ENCODE results near the gene RCVRN.

Gene RCVRN

GRCh38 chr17:9854255-9854654 is 50.8 kb downstream of the RCVRN start:
- Histone ChIP-seq H3K27ac (ENCODE audit: low read length) (no peak overlapping the region), H3K4me1 (ENCODE audit: insufficient read depth, low read length) (no peaks in the 10 kb centered on the region), H4K20me1 (ENCODE audit: insufficient read depth, low read length) (no peaks in the 10 kb centered on the region), H3K79me2 (ENCODE audit: insufficient read depth, low read length) (no peaks in the 10 kb centered on the region), H3K27me3 (ENCODE audit: insufficient read depth, low read length, poor library complexity) (peaks cover 2% of the 10 kb centered on the region), H2AFZ (ENCODE audit: low read depth, low read length) (no peak overlapping the region), H3K9me3 (ENCODE audit: insufficient read depth, low read length, severe bottlenecking) (peaks cover 4% of the 10 kb centered on the region), H3K4me3 (ENCODE audit: low read depth in 1 of 2, low read length in 2 of 2) (no peak overlapping the region), H3K36me3 (ENCODE audit: insufficient read depth, low read length) (no peaks in the 10 kb centered on the region), H3K4me2 (ENCODE audit: insufficient read depth, low read length) (no peak overlapping the region), H3K9ac (ENCODE audit: low read depth, low read length) (no peak overlapping the region)
- ATAC-seq (ENCODE audit: insufficient read depth, low read depth) (no peak), DNase-seq (no peak)
- TF ChIP-seq EZH2 (IDR thresholded peaks at IDR 0.05; ENCODE audit: borderline replicate concordance, low read depth, low read length, severe bottlenecking) (no peak), CTCF (IDR thresholded peaks at IDR 0.05; ENCODE audit: borderline replicate concordance, extremely low read depth, low read length, poor library complexity, severe bottlenecking) (no peak)

- Histone ChIP-seq H2AFZ (ENCODE audit: low read depth, low read length) (no peak overlapping the region), H3K4me1 (ENCODE audit: insufficient read depth, low read length) (no peaks in the 10 kb centered on the region), H3K27ac (ENCODE audit: low read length) (no peak overlapping the region), H3K4me2 (ENCODE audit: insufficient read depth, low read length) (no peak overlapping the region), H3K79me2 (ENCODE audit: insufficient read depth, low read length) (no peaks in the 10 kb centered on the region), H3K9me3 (ENCODE audit: insufficient read depth, low read length, severe bottlenecking) (no peaks in the 10 kb centered on the region), H3K4me3 (ENCODE audit: low read depth in 1 of 2, low read length in 2 of 2) (no peak overlapping the region), H4K20me1 (ENCODE audit: insufficient read depth, low read length) (no peaks in the 10 kb centered on the region), H3K9ac (ENCODE audit: low read depth, low read length) (no peak overlapping the region), H3K27me3 (ENCODE audit: insufficient read depth, low read length, poor library complexity) (peaks cover 6% of the 10 kb centered on the region), H3K36me3 (ENCODE audit: insufficient read depth, low read length) (no peaks in the 10 kb centered on the region)
- no peak for ATAC-seq (ENCODE audit: insufficient read depth, low read depth)
- DNase-seq, result no peak
- TF ChIP-seq EZH2 (IDR thresholded peaks at IDR 0.05; ENCODE audit: borderline replicate concordance, low read depth, low read length, severe bottlenecking) (no peak), CTCF (IDR thresholded peaks at IDR 0.05; ENCODE audit: borderline replicate concordance, extremely low read depth, low read length, poor library complexity, severe bottlenecking) (no peak)
Measured at GRCh38 chr17:9850151-9850550, 54.9 kb downstream of the RCVRN start.
